NCI-H446 (cell line): ENCODE data around the gene FAXDC2.
A peak's percentile ranks its signal among the peaks of the same experiment; 100 is the strongest.

ENCODE experiments used
- DNase-seq, 2 experiments: peaks; one replicate each; lab custom pipeline; 2025; lab: John Stamatoyannopoulos, UW

FAXDC2 gene

GRCh38 chr5:154795235-154795596 lies 55.2 kb downstream of the FAXDC2 start:
- no peak for DNase-seq

GRCh38 chr5:154794525-154795234 lies 55.7 kb downstream of the FAXDC2 start:
- DNase-seq = no peak

GRCh38 chr5:154793599-154794524 lies 56.5 kb downstream of the FAXDC2 start:
- no peak for DNase-seq

GRCh38 chr5:154791535-154791934 lies 58.9 kb downstream of the FAXDC2 start:
- no peak for DNase-seq

- DNase-seq = no peak
Measured at GRCh38 chr5:154788212-154788611, 62.2 kb downstream of the FAXDC2 start.

- no peak for DNase-seq
Measured at GRCh38 chr5:154786414-154786813, 64.0 kb downstream of the FAXDC2 start.

GRCh38 chr5:154784856-154785255 lies 65.5 kb downstream of the FAXDC2 start:
- no peak for DNase-seq

GRCh38 chr5:154783774-154784460 lies 66.5 kb downstream of the FAXDC2 start:
- no peak for DNase-seq

- no peak for DNase-seq
Measured at GRCh38 chr5:154782812-154783592, 67.4 kb downstream of the FAXDC2 start.

GRCh38 chr5:154782326-154782725 lies 68.1 kb downstream of the FAXDC2 start:
- no peak for DNase-seq

- no peak for DNase-seq
Measured at GRCh38 chr5:154780128-154780527, 70.3 kb downstream of the FAXDC2 start.

- peak in 1 of 2 experiments; percentile 20 for DNase-seq
Measured at GRCh38 chr5:154779105-154779504, 71.3 kb downstream of the FAXDC2 start.

- DNase-seq = no peak
Measured at GRCh38 chr5:154778534-154778933, 71.9 kb downstream of the FAXDC2 start.

GRCh38 chr5:154776167-154776566 lies 74.2 kb downstream of the FAXDC2 start:
- DNase-seq = no peak

- no peak for DNase-seq
Measured at GRCh38 chr5:154773326-154773725, 77.1 kb downstream of the FAXDC2 start.

- DNase-seq = peak; percentile 29 to 68
Measured at GRCh38 chr5:154771383-154771901, 79.0 kb downstream of the FAXDC2 start.

GRCh38 chr5:154770111-154770510 lies 80.3 kb downstream of the FAXDC2 start:
- DNase-seq = no peak
